GM18505 (cell line): ENCODE results near the gene FRMD5.

ENCODE experiments used
- ATAC-seq: cut with Tn5 transposase; IDR thresholded peaks from one replicate; pipeline ENCODE4 v1.9.1; 2021; ENCODE audit not compliant: unreplicated experiment
- POLR2A ChIP-seq: IDR thresholded peaks from 4 replicates; pipeline ENCODE4 v1.6.1; 2011; ENCODE audit warnings: borderline replicate concordance; ENCODE audit not compliant: insufficient read depth, insufficient read length; ENCODE audit errors: extremely low read depth

Gene FRMD5

DNA sequence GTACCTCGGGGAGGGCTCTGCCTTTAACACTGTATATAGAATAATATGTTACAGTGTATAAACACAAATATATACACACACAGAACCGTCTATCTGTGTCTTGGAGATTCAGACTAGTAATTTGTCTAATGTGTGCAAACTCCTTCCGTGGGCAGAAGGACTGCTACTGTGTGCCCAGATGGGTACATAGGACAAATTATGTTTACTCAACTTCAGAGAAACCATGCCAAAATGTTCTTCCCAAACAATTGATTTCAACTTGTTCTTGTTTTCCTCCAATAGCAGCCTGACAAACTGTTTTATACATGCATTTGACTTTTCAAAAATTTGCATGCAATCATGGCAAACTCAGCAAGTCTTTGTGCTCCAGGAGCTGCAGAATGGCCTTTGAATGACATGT, 97.5 kb downstream of the FRMD5 start:
- TF ChIP-seq POLR2A: no peak
- ATAC-seq: no peak

DNA sequence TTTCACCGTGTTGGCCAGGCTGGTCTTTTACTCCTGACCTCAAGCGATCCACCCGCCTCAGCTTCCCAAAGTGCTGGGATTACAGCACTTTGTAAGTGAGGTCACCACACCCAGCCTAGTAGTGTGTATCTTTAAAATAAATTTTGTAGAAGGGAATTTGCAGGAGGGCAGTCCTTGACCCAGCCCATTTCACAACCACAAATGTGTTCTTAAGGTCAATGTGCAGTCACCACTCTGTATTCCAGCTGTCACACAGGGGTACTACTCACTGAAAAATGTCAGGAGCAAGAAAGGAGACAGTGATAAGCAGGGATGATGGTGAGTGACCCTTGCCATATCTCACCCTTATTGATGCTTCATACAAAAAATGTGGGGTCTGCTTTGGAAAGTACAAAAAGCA, 98.5 kb downstream of the FRMD5 start:
- no peak for TF ChIP-seq POLR2A
- ATAC-seq: no peak

DNA sequence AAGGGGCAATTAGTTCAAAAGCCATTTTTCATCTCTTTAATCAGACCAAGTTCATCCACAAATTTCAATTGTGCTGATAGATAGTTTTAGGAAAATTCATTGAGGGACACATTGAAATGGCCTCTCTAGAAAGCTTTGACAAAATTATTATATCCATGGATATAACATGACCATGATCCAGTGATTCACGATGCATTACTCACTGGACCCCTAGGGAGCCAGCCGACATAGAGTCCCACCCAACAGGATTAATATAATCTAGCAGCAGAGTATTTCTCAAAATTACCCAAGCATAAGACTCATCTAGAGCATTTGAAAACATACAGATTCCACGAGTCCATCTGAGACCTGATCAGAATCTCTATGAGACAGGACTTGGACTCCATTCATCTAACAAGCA, 100.3 kb downstream of the FRMD5 start:
- no peak for TF ChIP-seq POLR2A
- no peak for ATAC-seq

DNA sequence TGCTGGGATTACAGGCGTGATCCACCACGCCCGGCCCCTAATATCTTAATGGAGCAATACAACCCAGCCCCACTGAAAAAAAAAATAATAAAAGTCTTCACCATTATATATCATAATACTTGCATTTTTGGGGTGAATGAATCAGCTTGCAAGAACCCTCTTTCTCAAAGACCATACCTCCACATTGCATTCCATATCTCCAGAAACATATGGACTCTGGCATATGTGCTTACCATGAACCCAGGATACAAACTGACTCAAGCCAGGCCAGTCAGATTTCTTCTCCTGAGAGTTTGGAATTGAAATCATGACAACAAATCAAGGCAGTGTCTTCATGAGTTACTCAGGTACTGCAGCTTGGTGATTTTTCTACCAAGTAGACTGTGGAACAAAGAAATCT, 101.2 kb downstream of the FRMD5 start:
- no peak for ATAC-seq
- TF ChIP-seq POLR2A: no peak

DNA sequence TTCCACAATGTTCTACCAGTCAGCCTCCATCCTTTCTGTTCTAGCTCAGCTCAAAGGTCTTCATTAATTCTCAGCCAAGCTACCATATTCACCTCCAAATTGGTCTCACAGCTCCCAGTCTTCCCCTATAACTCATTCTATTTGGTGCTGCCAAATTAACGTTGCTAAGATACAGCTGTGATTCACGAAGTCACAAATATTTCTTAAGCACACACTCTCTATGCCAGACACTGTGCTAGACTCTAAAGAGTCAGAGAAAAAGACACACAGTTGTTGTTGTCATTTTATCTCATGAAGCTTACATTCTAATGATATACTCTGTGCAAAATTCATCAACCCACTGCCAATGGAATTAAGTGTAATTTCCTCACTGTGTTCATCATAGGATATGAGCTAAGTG, 102.8 kb downstream of the FRMD5 start:
- TF ChIP-seq POLR2A: no peak
- no peak for ATAC-seq

DNA sequence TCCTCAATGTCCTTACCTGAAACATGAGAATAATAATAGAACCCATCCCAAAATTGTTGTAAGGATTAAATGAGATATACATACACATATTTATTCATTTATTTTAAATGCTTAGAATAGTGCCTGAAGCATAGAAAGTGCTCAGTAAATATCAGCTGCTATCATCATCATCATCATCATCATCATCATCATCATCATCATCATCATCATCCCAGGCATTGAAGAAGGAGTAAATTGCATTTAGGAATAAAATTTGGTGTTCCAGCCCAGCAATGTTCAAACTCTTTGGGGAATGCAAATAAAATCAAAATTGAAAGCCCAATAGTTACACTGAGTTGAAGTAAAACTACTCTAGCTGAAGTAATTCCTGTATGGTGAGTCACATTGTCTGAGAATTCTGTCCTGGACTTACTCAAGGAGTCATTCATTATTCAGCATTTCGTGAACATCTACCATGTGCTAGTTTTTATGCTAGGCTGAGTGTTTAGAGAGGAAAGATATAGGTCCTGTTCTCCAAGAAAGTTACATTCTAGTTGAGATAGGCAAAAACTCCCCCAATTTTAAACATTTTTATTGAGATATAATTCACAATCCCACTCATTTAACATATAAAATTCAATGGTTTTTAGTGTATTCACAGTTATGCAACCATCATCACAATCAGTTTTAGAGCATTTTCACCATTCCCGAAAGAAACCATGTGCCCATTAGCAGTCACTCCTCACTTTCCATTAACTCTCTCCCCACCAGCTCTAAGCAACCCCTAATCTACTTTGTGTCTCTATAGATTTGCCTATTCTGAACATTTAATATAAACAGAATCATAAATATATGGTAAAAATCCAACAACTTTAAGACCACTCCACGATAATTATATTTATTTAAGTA, 107.2 kb downstream of the FRMD5 start:
- no peak for ATAC-seq
- TF ChIP-seq POLR2A: no peak

DNA sequence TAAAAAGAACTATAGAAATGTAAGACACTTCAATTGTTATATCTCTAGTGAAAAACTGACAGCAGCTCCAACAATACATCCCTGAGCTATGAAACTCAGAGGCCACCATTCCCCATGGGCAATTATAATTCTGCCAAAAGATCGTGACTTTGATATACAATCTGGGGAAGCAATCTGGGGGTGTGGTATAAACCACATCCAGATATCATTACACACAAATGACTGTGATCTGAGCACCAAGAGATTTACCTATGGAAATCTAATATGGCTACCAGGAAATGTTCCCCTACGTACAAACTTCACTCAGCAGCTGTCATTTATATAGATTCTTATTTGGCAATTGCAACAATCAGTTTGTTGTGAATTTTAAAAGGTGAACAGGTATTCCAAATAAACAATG, 110.3 kb downstream of the FRMD5 start:
- TF ChIP-seq POLR2A: no peak
- ATAC-seq: no peak

DNA sequence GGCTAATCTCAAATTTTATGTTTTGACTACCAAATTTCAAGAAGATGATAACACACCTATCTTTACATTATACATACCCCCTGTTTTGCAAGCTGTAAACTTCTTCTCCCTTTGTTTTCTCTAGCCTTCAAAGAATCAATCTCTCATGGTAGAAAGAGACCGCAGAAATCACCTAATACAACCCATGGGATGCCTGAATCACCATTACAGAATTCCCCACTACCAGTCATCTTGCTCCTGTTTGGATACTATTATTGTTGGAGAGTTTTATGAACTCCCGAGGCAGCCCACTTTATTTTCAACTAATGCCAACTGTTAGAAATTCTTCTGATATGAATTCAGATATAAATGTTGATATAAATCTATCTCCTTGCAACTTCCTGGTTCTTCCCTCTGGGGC, 110.9 kb downstream of the FRMD5 start:
- no peak for TF ChIP-seq POLR2A
- no peak for ATAC-seq

DNA sequence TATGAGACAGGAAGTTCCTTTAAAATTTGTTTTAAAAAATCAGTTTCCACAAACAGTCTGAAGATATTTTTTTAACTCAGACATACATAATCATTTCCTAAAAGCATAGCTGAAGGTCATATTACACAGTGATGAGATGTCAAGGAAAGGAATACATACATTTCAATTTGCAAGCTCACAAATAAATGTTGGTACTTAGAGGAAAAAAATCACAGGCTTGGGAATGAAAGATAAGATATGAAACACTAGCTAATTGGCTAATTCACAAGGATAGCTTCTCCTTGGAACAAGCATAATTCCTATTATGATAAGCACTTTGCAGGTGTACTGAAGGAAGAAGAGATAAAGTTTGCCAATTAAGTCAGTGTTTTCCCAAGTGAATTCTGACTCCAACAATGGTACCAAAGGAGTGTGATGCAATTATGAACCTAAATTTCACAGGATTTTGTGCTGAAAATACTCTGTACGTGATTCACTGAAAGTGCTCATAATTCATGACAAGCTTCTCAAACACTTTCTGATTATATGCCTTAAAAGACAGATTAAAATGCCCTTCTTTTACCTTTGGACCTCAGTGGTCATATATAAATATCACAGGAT, 112.4 kb downstream of the FRMD5 start:
- TF ChIP-seq POLR2A: no peak
- ATAC-seq: no peak

DNA sequence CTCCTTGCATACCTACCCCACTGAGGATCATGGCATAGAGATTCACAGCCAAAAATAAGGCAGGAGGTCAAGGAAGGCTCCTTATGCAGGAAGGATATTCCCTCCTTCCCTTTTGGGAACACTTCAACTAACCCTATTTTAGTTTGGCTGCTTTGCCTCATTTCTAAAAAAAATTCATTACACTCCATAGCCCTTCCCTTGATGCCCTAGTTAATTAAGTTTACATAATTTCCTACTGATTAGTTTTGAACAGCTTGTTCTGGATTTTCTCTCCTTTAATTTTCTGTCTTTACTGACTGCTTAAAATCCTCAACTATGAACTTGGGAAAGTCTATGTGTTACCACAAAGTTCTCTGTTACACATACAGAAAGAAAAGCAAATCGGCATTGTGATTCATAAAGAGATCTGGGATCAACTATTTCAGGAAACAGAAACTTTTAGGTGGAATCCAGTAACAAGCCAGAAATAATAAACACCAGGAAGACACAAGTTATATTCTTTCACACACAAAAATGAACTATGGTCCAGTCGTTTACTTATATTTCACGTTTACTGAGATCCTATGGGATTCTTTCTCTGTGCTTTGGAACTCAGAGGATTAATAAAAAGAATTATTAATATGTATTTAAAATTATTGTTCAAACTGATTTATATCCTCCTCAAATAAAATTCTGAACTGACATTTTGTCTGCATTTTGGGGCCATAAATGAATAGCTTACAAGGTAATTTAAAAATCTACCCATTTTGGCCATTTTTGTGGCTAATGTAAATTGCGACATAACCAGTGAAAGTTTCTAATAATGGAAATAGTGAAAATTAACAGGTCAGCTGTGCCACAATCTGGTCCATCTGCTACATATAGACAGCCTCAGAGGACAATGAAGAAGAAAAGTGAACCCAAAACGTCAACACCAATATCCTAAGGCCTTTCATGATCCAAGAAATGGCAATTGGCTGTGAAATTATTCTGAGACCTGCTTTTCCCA, 113.8 kb downstream of the FRMD5 start:
- TF ChIP-seq POLR2A: no peak
- no peak for ATAC-seq

DNA sequence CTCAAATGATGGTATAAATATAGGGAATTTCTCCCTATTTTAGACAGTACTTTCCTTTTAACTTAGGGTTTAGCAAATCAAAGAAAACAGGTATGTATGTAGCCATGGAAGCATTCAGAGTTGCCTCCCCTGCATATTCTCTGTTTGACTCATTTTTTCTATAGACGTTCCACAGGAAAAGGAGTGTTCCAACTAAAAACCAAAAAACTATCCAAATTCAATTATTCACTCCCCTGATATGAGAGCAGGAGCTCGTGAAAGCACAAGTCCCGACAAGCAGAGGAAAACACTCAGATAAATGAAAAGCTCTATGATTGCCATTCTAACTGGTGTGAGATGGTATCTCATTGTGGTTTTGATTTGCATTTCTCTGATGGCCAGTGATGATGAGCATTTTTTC, 119.5 kb downstream of the FRMD5 start:
- no peak for ATAC-seq
- TF ChIP-seq POLR2A: no peak

DNA sequence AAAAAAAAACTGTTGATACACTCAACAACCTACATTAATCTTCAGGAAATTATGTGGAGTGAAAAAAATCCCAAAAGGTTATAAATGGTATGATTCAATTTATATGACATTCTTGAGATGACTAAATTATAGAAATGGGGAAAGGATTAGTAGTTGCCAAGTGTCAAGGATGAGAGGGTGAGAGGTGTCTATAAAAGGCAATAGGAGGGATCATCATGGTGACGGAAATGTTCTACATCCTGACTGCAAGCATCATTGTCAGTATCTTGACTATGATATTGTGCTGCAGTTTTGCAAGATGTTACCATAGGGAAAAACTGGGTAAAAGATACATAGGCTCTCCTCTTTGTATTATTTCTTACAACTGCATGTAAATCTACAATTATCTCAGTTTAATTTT, 125.6 kb downstream of the FRMD5 start:
- no peak for ATAC-seq
- TF ChIP-seq POLR2A: no peak

DNA sequence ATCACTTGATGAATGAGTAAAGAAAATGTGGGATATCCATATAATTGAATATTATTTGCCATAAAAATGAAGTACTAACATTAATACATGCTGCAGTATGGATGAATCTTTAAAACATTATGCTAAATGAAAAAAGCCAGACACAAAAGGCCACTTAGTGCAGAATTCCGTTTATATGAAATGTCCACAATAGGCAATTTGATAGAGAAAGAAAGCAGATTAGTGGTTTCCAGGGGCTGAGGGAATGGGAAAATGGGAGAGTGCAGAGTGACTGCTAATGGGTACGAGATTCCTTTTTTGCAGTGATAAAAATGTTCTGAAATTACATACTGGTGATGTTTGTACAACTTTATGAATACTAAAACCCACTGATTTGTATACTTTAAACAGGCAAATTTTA, 126.7 kb downstream of the FRMD5 start:
- ATAC-seq: no peak
- TF ChIP-seq POLR2A: no peak

DNA sequence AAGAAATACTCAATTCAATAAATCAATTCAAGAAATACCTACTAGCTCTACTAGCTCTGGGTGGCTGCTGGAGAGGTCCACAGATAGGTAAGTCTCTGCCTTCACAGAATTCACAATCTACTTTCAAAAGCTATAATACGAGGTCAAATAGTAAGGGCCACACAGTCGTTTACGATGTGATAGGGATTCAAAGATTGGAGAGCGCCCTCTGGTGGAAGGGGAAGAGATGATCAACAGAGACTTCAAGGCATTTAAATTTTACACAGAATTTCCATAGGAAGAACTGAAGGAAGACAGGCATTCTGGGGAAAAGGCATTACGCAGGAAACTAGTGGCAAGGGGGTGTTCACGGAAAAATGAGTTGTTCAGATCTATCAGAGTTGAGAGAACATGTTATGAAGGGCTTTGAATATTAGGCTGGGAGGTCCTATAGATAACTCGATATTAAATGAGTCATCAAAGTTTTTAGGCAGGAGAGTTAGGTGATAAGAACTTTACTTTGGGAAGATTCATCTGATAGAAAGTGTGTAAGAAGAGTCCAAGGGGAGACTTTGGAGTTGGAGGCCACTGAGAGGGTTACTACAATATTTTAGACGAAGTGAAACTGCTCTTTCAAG, 128.8 kb downstream of the FRMD5 start:
- no peak for TF ChIP-seq POLR2A
- ATAC-seq: no peak

DNA sequence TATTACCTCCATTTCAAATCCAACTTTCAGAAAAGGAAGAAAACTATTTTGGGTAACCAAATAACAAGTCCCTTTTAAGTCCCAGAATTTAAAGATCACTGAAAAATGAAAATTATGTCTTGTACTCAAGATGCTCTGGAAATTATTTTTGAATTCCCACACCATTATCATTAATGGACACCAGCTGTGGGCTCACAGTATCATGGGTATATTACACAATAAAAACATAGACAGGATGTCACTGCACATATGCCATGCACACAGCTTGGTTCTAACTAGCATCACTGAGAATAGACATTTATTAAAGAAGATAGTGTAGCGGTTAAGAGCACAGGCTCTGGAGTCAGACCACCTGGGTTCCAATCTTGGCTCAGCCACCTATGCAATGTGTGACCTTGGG, 130.4 kb downstream of the FRMD5 start:
- no peak for TF ChIP-seq POLR2A
- ATAC-seq: no peak
